Endothelial cell of umbilical vein (primary cell): ENCODE results near the gene TMEM131. TPM values are rescaled to one million over a fixed set of nuclear protein-coding genes. Genes with fewer than 3 reads are reported as not detected.
"Not testable (repeated sequence)": the region's sequence is repeated elsewhere in the genome, so short reads cannot be mapped to it uniquely, and the experiment has no call there.

Source experiments
- BruUV-seq: library from RNA; stranded (reverse); fragments of 400-500 nt; replicated peaks from 2 replicates; lab custom pipeline; 2021; lab: Mats Ljungman, UMichigan
- CTCF ChIA-PET: fragments of 300-600, 350-600 bp; sonication (Branson Sonifier 250); formaldehyde crosslinking; loops from one replicate; lab custom pipeline; 2021; ENCODE audit warnings: antibody characterized with exemption, inconsistent platforms; lab: Charles Lee
- POLR2A ChIA-PET: fragments of 300-600, 350-600 bp; sonication (Branson Sonifier 250); formaldehyde crosslinking; loops from one replicate; lab custom pipeline; 2021; ENCODE audit warnings: antibody characterized with exemption, inconsistent platforms; lab: Charles Lee
- DNase-seq: peaks from one replicate; pipeline ENCODE4 v3.0.0-alpha.2; 2011; ENCODE audit warnings: low read depth, low spot score
- FAIRE-seq: peaks from 2 replicates; lab custom pipeline; 2011; peaks lifted over from hg19 to GRCh38; lab: Jason Lieb, UNC
- H2AFZ ChIP-seq: 2 replicates; pipeline ENCODE4 v1.6.0; 2012; ENCODE audit warnings: low read depth, low read length, control low read depth, inconsistent platforms
- H3K27ac ChIP-seq: 2 replicates; pipeline ENCODE4 v1.5.1; 2011; ENCODE audit warnings: low read depth, mild to moderate bottlenecking, control low read depth, low read length, moderate library complexity; ENCODE audit not compliant: insufficient read depth
- H3K27me3 ChIP-seq, 2 experiments: 2 replicates each; pipeline versions ENCODE4 v1.6.0 to v1.6.1; 2011; ENCODE audit warnings: low read length in 2 of 2, mixed read lengths in 1 of 2; ENCODE audit not compliant: control insufficient read depth in 2 of 2, insufficient read depth in 2 of 2
- H3K36me3 ChIP-seq, 2 experiments: 2 replicates in 1 of 2; 3 replicates in 1 of 2; pipeline ENCODE4 v1.5.1; 2011; ENCODE audit warnings: low read length in 2 of 2, mild to moderate bottlenecking in 1 of 2, moderate library complexity in 1 of 2; ENCODE audit not compliant: control insufficient read depth in 2 of 2, insufficient read depth in 2 of 2; ENCODE audit errors: extremely low read depth in 1 of 2
- H3K4me1 ChIP-seq: 3 replicates; pipeline ENCODE4 v1.5.1; 2011; ENCODE audit warnings: mild to moderate bottlenecking, low read length; ENCODE audit not compliant: control insufficient read depth, insufficient read depth; ENCODE audit errors: extremely low read depth
- H3K4me2 ChIP-seq: 2 replicates; pipeline ENCODE4 v1.6.1; 2011; ENCODE audit warnings: low read length, control low read depth, mixed read lengths; ENCODE audit not compliant: insufficient read depth
- H3K4me3 ChIP-seq, 3 experiments: fragments of 200-600 bp in 1 of 3; sonication (generic), shearing (Covaris generic) in 1 of 3; replicated peaks in 1 of 3; 2 replicates each; pipeline ENCODE4 v1.5.1; 2011 to 2016; ENCODE audit warnings: control low read depth in 3 of 3, low read length in 3 of 3, mild to moderate bottlenecking in 2 of 3, inconsistent platforms in 1 of 3, low read depth in 1 of 3, moderate library complexity in 1 of 3; ENCODE audit not compliant: insufficient read depth in 1 of 3
- H3K79me2 ChIP-seq: 2 replicates; pipeline ENCODE4 v1.6.0; 2012; ENCODE audit warnings: low read length, inconsistent platforms; ENCODE audit not compliant: control insufficient read depth, insufficient read depth
- H3K9ac ChIP-seq: replicated peaks from 2 replicates; pipeline ENCODE3; 2011; ENCODE audit warnings: low read length, control low read depth; ENCODE audit not compliant: insufficient read depth; ENCODE audit errors: extremely low read depth
- H3K9me1 ChIP-seq: replicated peaks from 3 replicates; pipeline ENCODE4 v1.6.0; 2011; ENCODE audit warnings: mild to moderate bottlenecking, low read length; ENCODE audit not compliant: control insufficient read depth, insufficient read depth; ENCODE audit errors: extremely low read depth
- H3K9me3 ChIP-seq: replicated peaks from 2 replicates; pipeline ENCODE4 v1.5.1; 2012; ENCODE audit warnings: low read length, inconsistent platforms; ENCODE audit not compliant: control insufficient read depth, insufficient read depth
- H4K20me1 ChIP-seq: replicated peaks from 2 replicates; pipeline ENCODE3; 2011; ENCODE audit warnings: mild to moderate bottlenecking, low read length; ENCODE audit not compliant: control insufficient read depth, insufficient read depth; ENCODE audit errors: extremely low read depth
- CTCF ChIP-seq, 2 donors: IDR thresholded peaks; 1 replicate in 1 of 2; 2 replicates in 1 of 2; pipeline ENCODE4 v1.5.1; 2011; ENCODE audit warnings: low read length in 2 of 2, mild to moderate bottlenecking in 2 of 2, moderate library complexity in 2 of 2, control low read depth in 1 of 2, inconsistent platforms in 1 of 2, low read depth in 1 of 2; ENCODE audit not compliant: insufficient read depth in 1 of 2; ENCODE audit errors: extremely low read depth in 1 of 2
- EZH2 ChIP-seq: IDR thresholded peaks from 2 replicates; pipeline ENCODE4 v1.6.1; 2012; ENCODE audit warnings: borderline replicate concordance, low read depth, mild to moderate bottlenecking, moderate library complexity, low read length, inconsistent platforms; ENCODE audit not compliant: severe bottlenecking
- FOS ChIP-seq: IDR thresholded peaks from 2 replicates; pipeline ENCODE4 v1.6.1; 2011; ENCODE audit warnings: mild to moderate bottlenecking, low read length, moderate library complexity, borderline replicate concordance; ENCODE audit not compliant: insufficient read depth
- GATA2 ChIP-seq: IDR thresholded peaks from 2 replicates; pipeline ENCODE4 v1.7.0; 2011; ENCODE audit warnings: low read depth, mild to moderate bottlenecking, moderate library complexity, mixed read lengths, low read length; ENCODE audit not compliant: insufficient read length, insufficient read depth
- JUN ChIP-seq: IDR thresholded peaks from 2 replicates; pipeline ENCODE4 v1.6.1; 2011; ENCODE audit warnings: borderline replicate concordance, low read depth; ENCODE audit not compliant: insufficient read length, insufficient read depth
- MAX ChIP-seq: IDR thresholded peaks from 2 replicates; pipeline ENCODE4 v1.6.1; 2011; ENCODE audit not compliant: insufficient read depth, insufficient read length
- MYC ChIP-seq: IDR thresholded peaks from one replicate; pipeline ENCODE4 v1.6.1; 2011; ENCODE audit warnings: mild to moderate bottlenecking, low read depth, low read length
- POLR2A ChIP-seq: IDR thresholded peaks from 2 replicates; pipeline ENCODE4 v1.6.1; 2012; ENCODE audit warnings: low read depth, mild to moderate bottlenecking, control low read depth, low read length
- POLR2AphosphoS5 ChIP-seq: IDR thresholded peaks from 2 replicates; pipeline ENCODE4 v1.6.1; 2012; ENCODE audit warnings: low read depth, mild to moderate bottlenecking, control low read depth, low read length, moderate library complexity; ENCODE audit not compliant: insufficient read depth
- dilution Hi-C: fragments of 300-500 bp; cut with MboI; formaldehyde crosslinking; loops from one replicate; pipeline ENCODE4 v1.15.0; 2019; ENCODE audit warnings: low sequenced_read_pairs; ENCODE audit not compliant: extremely low pct_ligation_motif_present
- intact Hi-C: fragments of 100-400 bp; cut with micrococcal nuclease; formaldehyde crosslinking; loops from one replicate; pipeline ENCODE4 v1.10.0; 2022
- polyA plus RNA-seq, 4 experiments: library from polyadenylated mRNA; depleted of rRNA in 3 of 4; stranded (reverse) in 3 of 4; unstranded in 1 of 4; fragments of >200 nt; gene quantifications; 2 replicates each; pipeline versions ENCODE4 v1.2.1 to v1.2.3, GENCODE V29; 2011 to 2012; ENCODE audit warnings: missing spikeins in 1 of 4
- total RNA-seq: library from RNA; stranded (reverse); gene quantifications from 2 replicates; pipeline ENCODE4 v1.2.3, GENCODE V29; 2021

The TMEM131 gene
- total and polyA plus RNA-seq, 2 donors (not counting 3 experiments of a cell fraction or from before 2014, with no cell fraction given), result 12.2 to 28.6 TPM

GRCh38 chr2:97848306-97848705 is 147.4 kb downstream of the TMEM131 start:
- dilution Hi-C loops, result no loop called here
- intact Hi-C loops, result no loop called here
- DNase-seq (no peak), FAIRE-seq (no peak)
- Histone ChIP-seq H3K27ac (no peak overlapping the region), H3K4me3 (no peak overlapping the region), H3K27me3 (no peaks in the 10 kb centered on the region), H3K36me3 (no peaks in the 10 kb centered on the region), H3K9me1 (no peaks in the 10 kb centered on the region), H2AFZ (no peak overlapping the region), H4K20me1 (no peaks in the 10 kb centered on the region), H3K4me2 (no peak overlapping the region), H3K9me3 (no peaks in the 10 kb centered on the region), H3K4me1 (no peaks in the 10 kb centered on the region), H3K9ac (no peak overlapping the region), H3K79me2 (no peaks in the 10 kb centered on the region)
- ChIA-PET POLR2A (no interaction called here), CTCF (no interaction called here)
- no TSS peak for BruUV-seq
- TF ChIP-seq POLR2A (no peak), MYC (no peak), JUN (no peak), CTCF (IDR thresholded peaks at IDR 0.05; ENCODE audit: extremely low read depth in 1 of 2, insufficient read depth in 1 of 2, low read depth in 1 of 2, low read length in 2 of 2) (no peak), GATA2 (no peak), MAX (no peak), POLR2AphosphoS5 (no peak), EZH2 (no peak), FOS (no peak)

- H3K4me3 ChIP-seq, H3K4me1 ChIP-seq, FAIRE-seq, intact Hi-C loops, BruUV-seq, H3K27ac ChIP-seq, H3K36me3 ChIP-seq, H4K20me1 ChIP-seq, H3K9ac ChIP-seq, H3K9me1 ChIP-seq, H2AFZ ChIP-seq, POLR2A ChIA-PET, DNase-seq, dilution Hi-C loops, H3K79me2 ChIP-seq, H3K27me3 ChIP-seq, H3K9me3 ChIP-seq, H3K4me2 ChIP-seq: not testable (repeated sequence)
- CTCF ChIA-PET, result interaction anchor here (1.2 kb wide), 1 partner anchor 73 kb away, joined by 3 read pairs; no protein-coding TSS in a partner anchor
Measured at GRCh38 chr2:97846716-97847115, 149.0 kb downstream of the TMEM131 start.
